ENCODE data around the gene MED13L.

GRCh38 chr12:116184763-116185162, 92.7 kb downstream of the MED13L start:
- TF ChIP-seq CTCF (IDR thresholded peaks at IDR 0.05; ENCODE audit: insufficient read depth, low read length, poor library complexity, severe bottlenecking) (no peak), EZH2phosphoT487 (conservative IDR thresholded peaks at IDR 0.05; ENCODE audit: low read length) (no peak)

Data from SU-DHL-6 (cell line).